NT2/D1 (cell line): ENCODE results near the gene ERC1.

ENCODE experiments used
- SUZ12 ChIP-seq: IDR thresholded peaks from 2 replicates; pipeline ENCODE4 v1.6.1; 2011; ENCODE audit not compliant: insufficient read length, insufficient read depth; ENCODE audit errors: extremely low read depth
- YY1 ChIP-seq: IDR thresholded peaks from 2 replicates; pipeline ENCODE4 v1.6.1; 2011; ENCODE audit not compliant: insufficient read length, insufficient read depth
- ZNF274 ChIP-seq: IDR thresholded peaks from 2 replicates; pipeline ENCODE4 v1.6.1; 2011; ENCODE audit warnings: mild to moderate bottlenecking, low read depth, low read length

DNA sequence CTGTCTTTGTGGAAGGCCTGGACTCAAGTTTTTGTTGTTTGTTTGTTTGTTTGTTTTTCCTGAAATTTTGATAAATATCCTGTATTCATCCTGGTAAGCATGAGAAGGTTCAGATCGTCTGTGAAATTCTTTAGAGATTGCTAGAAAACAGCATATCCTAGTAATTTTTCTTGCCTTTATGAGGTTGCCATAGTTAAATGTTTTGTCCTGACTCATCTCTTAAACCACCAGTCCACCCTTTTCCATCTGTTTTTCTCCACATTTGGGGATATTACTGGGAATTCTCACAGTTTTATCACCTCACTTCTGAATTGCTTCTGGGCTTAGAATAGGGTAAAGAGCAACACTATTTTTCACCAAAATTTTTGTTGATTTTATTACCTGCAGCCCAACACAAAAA lies 355.1 kb downstream of the ERC1 start:
- no peak for TF ChIP-seq YY1
- no peak for TF ChIP-seq ZNF274
- TF ChIP-seq SUZ12, result no peak
